Gastroesophageal sphincter (tissue), 4 donors: ENCODE measurements around the gene POR. TPM values are rescaled to one million over a fixed set of nuclear protein-coding genes. Genes with fewer than 3 reads are reported as not detected.

Source experiments
- ATAC-seq: fragments of 150-250 bp; one replicate; pipeline ENCODE4 v1.9.1; 2016; ENCODE audit warnings: mild to moderate bottlenecking, moderate library complexity
- H3K27ac ChIP-seq, 4 donors: fragments of 200-600 bp; sonication (generic) in 3 of 4; 1 replicate in 3 of 4; 2 replicates in 1 of 4; pipeline ENCODE4 v1.5.1; 2016 to 2019
- H3K27me3 ChIP-seq: fragments of 200-600 bp; sonication (generic); one replicate; pipeline ENCODE4 v1.5.1; 2019
- H3K36me3 ChIP-seq, 2 donors: fragments of 200-600 bp; sonication (generic); one replicate each; pipeline ENCODE4 v1.5.1; 2019; ENCODE audit warnings: control low read depth in 1 of 2
- H3K4me1 ChIP-seq, 3 donors: fragments of 200-600 bp; sonication (generic); 1 replicate in 2 of 3; 2 replicates in 1 of 3; pipeline ENCODE4 v1.5.1; 2016 to 2019; ENCODE audit warnings: control low read depth in 2 of 3
- H3K4me3 ChIP-seq, 2 donors: fragments of 200-600 bp; sonication (generic); one replicate each; pipeline ENCODE4 v1.5.1; 2019; ENCODE audit warnings: mild to moderate bottlenecking in 1 of 2, moderate library complexity in 1 of 2
- H3K9me3 ChIP-seq, 3 donors: fragments of 200-600 bp; sonication (generic); one replicate each; pipeline ENCODE4 v1.5.1; 2017 to 2019; ENCODE audit warnings: control low read depth in 2 of 3
- EP300 ChIP-seq: sonication (generic); formaldehyde crosslinking; IDR thresholded peaks from one replicate; pipeline ENCODE4 v1.6.1; 2017; ENCODE audit warnings: antibody characterized with exemption, mild to moderate bottlenecking
- POLR2A ChIP-seq, 2 donors: fragments of 450-650 bp; IDR thresholded peaks; one replicate each; pipeline ENCODE4 v1.6.1; 2017; ENCODE audit warnings: antibody characterized with exemption in 2 of 2, mild to moderate bottlenecking in 2 of 2, moderate library complexity in 1 of 2
- POLR2AphosphoS5 ChIP-seq: sonication (generic); formaldehyde crosslinking; IDR thresholded peaks from one replicate; pipeline ENCODE4 v1.6.1; 2017; ENCODE audit warnings: antibody characterized with exemption
- WGBS, 2 donors: methylation state at CpG; one replicate each; pipeline ENCODE4 v1.1.5; 2018; ENCODE audit warnings: low coverage in 1 of 2; 5-methylcytosine and 5-hydroxymethylcytosine counted together
- total RNA-seq, 4 donors: library from RNA; depleted of rRNA; stranded (reverse); fragments of >200 nt; gene quantifications; one replicate each; pipeline ENCODE4 v1.1.0, GENCODE V29; 2016
- TF ChIP-seq, protein P1 (sequence below), 4 experiments: fragments of 200-600 bp in 2 of 4; fragments of 450-650 bp in 2 of 4; sonication (generic) in 1 of 4; IDR thresholded peaks; one replicate each; pipeline ENCODE4 v1.5.1; 2017 to 2019; ENCODE audit warnings: antibody characterized with exemption in 4 of 4, mild to moderate bottlenecking in 2 of 4, moderate library complexity in 2 of 4

POR gene
- total RNA-seq, 4 donors from 2014 or later = 31.5 to 54.3 (median 47.7) TPM

DNA sequence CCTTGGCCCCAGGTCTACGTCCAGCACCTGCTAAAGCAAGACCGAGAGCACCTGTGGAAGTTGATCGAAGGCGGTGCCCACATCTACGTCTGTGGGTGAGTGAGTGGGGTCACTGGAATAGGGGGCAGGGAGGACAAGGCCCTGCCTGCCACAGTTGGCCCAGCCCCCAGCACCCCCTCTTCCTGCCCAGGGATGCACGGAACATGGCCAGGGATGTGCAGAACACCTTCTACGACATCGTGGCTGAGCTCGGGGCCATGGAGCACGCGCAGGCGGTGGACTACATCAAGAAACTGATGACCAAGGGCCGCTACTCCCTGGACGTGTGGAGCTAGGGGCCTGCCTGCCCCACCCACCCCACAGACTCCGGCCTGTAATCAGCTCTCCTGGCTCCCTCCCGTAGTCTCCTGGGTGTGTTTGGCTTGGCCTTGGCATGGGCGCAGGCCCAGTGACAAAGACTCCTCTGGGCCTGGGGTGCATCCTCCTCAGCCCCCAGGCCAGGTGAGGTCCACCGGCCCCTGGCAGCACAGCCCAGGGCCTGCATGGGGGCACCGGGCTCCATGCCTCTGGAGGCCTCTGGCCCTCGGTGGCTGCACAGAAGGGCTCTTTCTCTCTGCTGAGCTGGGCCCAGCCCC, 71.3 kb downstream of the POR start:
- Histone ChIP-seq H3K9me3 (no peaks in the 10 kb centered on the region), H3K27ac (peak overlapping the region in 2 of 4 donors; percentile 19 to 31), H3K27me3 (no peaks in the 10 kb centered on the region), H3K36me3 (peaks cover 0 to 71% of the 10 kb centered on the region in 2 donors), H3K4me3 (no peak overlapping the region), H3K4me1 (peaks cover 0 to 39% (median 12%) of the 10 kb centered on the region in 3 donors)
- 70% methylated on average over 2 of the region's 20 CpGs; no CpG with 5 or more reads in 1 of the 2 donors for WGBS, 2 donors
- ATAC-seq = no peak
- TF ChIP-seq, protein P1, sequence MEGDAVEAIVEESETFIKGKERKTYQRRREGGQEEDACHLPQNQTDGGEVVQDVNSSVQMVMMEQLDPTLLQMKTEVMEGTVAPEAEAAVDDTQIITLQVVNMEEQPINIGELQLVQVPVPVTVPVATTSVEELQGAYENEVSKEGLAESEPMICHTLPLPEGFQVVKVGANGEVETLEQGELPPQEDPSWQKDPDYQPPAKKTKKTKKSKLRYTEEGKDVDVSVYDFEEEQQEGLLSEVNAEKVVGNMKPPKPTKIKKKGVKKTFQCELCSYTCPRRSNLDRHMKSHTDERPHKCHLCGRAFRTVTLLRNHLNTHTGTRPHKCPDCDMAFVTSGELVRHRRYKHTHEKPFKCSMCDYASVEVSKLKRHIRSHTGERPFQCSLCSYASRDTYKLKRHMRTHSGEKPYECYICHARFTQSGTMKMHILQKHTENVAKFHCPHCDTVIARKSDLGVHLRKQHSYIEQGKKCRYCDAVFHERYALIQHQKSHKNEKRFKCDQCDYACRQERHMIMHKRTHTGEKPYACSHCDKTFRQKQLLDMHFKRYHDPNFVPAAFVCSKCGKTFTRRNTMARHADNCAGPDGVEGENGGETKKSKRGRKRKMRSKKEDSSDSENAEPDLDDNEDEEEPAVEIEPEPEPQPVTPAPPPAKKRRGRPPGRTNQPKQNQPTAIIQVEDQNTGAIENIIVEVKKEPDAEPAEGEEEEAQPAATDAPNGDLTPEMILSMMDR (IDR thresholded peaks at IDR 0.05) = no peak
- TF ChIP-seq POLR2A (IDR thresholded peaks at IDR 0.05) (no peak), POLR2AphosphoS5 (no peak), EP300 (no peak)

DNA sequence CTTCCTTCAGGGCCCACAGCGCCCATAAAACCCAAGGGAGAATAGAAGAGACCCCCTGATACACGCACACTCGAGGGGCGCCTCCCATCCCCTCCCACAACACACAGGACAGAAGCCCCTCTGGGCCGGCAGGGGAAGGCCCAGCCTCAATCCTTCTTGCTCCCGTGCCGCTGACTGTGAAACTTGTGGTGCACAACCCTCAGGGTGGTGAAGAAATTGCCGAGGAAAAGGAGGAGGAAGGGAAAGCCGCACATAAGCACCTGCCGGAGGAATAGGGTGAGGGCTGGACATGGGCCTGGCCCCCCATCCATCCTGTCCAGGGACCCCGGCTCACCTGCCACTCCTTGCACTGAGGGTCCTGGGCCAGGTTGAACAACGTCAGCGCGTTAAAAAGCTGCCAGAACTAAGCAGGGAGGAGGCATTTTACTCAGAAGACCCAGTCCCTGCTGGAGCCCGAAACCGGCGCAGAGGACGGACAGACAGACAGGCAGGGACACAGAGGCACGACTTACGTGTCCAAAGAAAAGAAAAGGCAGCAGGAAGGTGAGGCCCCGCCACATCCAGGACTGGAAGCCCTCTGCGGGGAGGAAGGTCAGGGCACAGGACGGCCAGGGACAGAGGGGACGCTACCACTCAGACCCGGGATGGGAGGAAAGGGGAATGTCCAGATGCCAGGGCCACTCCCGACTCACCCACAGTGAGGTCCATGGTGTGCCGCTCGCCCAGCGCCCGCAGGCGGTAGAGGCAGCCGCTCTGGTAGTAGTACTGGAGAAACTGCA, 72.3 kb downstream of the POR start:
- Histone ChIP-seq H3K27me3 (no peaks in the 10 kb centered on the region), H3K36me3 (peaks cover 0 to 69% of the 10 kb centered on the region in 2 donors), H3K4me3 (no peak overlapping the region), H3K9me3 (no peaks in the 10 kb centered on the region), H3K27ac (peak overlapping the region in 1 of 4 donors; percentile 37), H3K4me1 (peaks cover 0 to 48% (median 12%) of the 10 kb centered on the region in 3 donors)
- ATAC-seq = no peak
- no peak for TF ChIP-seq EP300
- TF ChIP-seq, protein P1 (IDR thresholded peaks at IDR 0.05) = no peak
- no peak for TF ChIP-seq POLR2A (IDR thresholded peaks at IDR 0.05)
- TF ChIP-seq POLR2AphosphoS5 = no peak
- WGBS, 2 donors = 87 to 93% methylated on average over 3 to 16 of the region's 32 CpGs

DNA sequence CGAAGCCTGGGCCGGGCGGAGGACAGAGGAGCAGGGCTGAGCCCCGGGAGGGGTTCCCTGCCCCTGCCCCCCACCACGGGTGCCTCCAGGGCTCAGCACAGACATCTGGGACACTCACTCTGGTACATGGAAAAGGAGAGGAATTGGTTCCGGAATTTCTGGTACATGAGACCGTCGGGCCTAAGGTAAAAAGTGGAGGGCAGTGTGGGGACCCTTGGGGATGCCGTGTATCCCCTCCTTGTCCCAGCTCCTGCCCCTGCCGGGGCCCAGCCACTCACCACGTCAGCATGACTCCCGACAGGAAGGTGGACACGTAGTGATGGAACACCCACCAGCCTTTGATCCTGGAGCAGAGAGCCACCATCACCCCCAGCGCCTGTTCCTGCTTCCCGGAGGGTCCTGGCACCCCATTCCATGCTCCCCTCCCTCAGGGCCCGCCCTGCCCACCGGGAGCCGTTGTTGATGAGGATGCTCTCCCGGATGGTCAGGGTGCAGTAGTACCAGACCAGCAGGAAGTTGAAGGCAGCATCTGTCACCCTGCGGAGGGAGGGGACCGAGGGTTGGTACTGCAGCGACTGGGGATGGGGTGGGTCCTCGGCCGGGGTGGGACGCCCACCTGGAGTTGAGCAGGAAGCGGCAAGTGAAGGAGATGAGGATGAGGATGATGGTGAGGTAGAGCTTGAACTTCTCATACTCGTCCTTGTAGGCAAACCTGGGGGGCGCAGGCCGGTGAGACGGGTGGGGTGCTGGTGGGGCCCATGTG, 73.0 kb downstream of the POR start:
- Histone ChIP-seq H3K27ac (peak overlapping the region in 1 of 4 donors; percentile 37), H3K27me3 (no peaks in the 10 kb centered on the region), H3K36me3 (peaks cover 0 to 63% of the 10 kb centered on the region in 2 donors), H3K9me3 (no peaks in the 10 kb centered on the region), H3K4me1 (peaks cover 0 to 55% (median 13%) of the 10 kb centered on the region in 3 donors), H3K4me3 (no peak overlapping the region)
- WGBS, 2 donors = 75 to 90% methylated on average over 5 of the region's 30 CpGs
- no peak for ATAC-seq
- TF ChIP-seq EP300 (no peak), POLR2AphosphoS5 (no peak)
- TF ChIP-seq, protein P1 (IDR thresholded peaks at IDR 0.05) = no peak

DNA sequence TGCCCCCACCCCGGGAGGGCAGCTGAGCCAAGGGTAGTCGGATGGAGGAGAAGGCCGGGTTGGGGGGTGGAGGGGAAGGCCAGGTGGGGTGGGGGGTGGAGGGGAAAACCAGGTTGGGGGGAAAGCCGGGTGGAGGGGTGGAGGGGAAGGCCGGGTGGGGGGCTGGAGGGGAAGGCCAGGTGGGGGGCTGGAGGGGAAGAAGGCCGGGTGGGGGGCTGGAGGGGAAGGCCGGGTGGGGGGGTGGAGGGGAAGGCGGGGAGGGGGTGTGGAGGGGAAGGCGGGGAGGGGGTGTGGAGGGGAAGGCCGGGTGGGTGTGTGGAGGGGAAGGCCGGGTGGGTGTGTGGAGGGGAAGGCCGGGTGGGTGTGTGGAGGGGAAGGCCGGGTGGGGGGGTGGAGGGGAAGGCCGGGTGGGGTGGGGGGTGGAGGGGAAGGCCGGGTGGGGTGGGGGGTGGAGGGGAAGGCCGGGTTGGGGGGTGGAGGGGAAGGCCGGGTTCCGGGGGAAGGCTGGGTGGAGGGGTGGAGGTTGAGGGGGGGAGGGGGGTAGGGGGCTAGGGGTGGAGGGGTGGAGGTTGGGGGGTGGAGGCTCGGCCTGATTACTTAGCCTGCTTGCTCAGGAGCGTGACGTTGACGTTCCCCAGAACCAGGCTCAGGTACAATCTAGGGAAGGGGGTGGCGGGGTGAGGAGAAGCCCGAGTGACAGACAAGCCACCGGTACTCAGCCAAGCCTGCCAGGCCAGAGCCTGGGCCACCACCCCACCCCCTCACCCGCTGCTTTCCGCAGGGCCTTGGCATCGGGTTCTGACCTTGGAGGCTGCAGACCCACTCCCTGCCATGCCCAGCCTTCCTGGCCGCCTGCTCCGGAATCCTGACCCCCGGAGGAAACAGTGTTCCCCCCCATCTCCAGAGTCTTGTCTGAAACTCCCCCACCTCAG, 73.9 kb downstream of the POR start:
- H3K4me1 ChIP-seq = peaks cover 0 to 63% (median 18%) of the 10 kb centered on the region in 3 donors
- TF ChIP-seq, protein P1 (IDR thresholded peaks at IDR 0.05) = no peak
- TF ChIP-seq POLR2A (IDR thresholded peaks at IDR 0.05) (no peak), POLR2AphosphoS5 (no peak), EP300 (no peak)
- H3K9me3 ChIP-seq = no peaks in the 10 kb centered on the region
- peak overlapping the region in 3 of 4 donors; percentile 61 to 66 (median 61) for H3K27ac ChIP-seq
- ATAC-seq = no peak
- WGBS, 2 donors = 28 to 60% methylated on average over 2 to 6 of the region's 31 CpGs
- no peaks in the 10 kb centered on the region for H3K27me3 ChIP-seq
- H3K4me3 ChIP-seq = peak overlapping the region in 1 of 2 donors; percentile 15
- peaks cover 0 to 55% of the 10 kb centered on the region in 2 donors for H3K36me3 ChIP-seq
